K562 (cell line): ENCODE measurements around the gene FHIT. TPM values are rescaled to one million over a fixed set of nuclear protein-coding genes. Genes with fewer than 3 reads are reported as not detected.
A peak's percentile ranks its signal among the peaks of the same experiment; 100 is the strongest.

ENCODE experiments used
- ATAC-seq: fragments of 200-7000 bp; cut with Tn5 transposase; 3 replicates; pipeline ENCODE4 v1.9.1; 2020; ENCODE audit warnings: moderate library complexity
- BruUV-seq: library from RNA; stranded (reverse); fragments of 400-500 nt; replicated peaks from 2 replicates; lab custom pipeline; 2021; lab: Mats Ljungman, UMichigan
- CTCF ChIA-PET: fragments of 300-600 bp; formaldehyde crosslinking; extraction: SDS; loops from one replicate; lab custom pipeline; 2021; ENCODE audit warnings: low intra/inter-chr PET ratio; lab: Yijun Ruan, JAX
- POLR2A ChIA-PET: fragments of 300-600, 350-650 bp; sonication (Branson Sonifier 250); formaldehyde crosslinking; extraction: SDS; loops from one replicate; lab custom pipeline; 2021; ENCODE audit warnings: antibody characterized with exemption, inconsistent platforms; lab: Yijun Ruan, JAX
- DNase-seq, 4 experiments: peaks; one replicate each; pipeline versions ENCODE4 v3.0.0 to v3.0.0-alpha.2; 2011 to 2018; ENCODE audit warnings: low spot score in 3 of 4, mixed read lengths in 3 of 4; ENCODE audit errors: extremely low read depth in 1 of 4
- FAIRE-seq: peaks from 2 replicates; lab custom pipeline; 2011; peaks lifted over from hg19 to GRCh38; lab: Jason Lieb, UNC
- H2AFZ ChIP-seq: 2 replicates; pipeline ENCODE4 v1.6.0; 2011; ENCODE audit warnings: low read depth, low read length, control low read depth, inconsistent platforms
- H3K27ac ChIP-seq: fragments of 200-600 bp; 3 replicates; pipeline ENCODE4 v1.8.0; 2011; ENCODE audit warnings: low read depth, mild to moderate bottlenecking, control low read depth, inconsistent platforms, low read length, moderate library complexity, mixed read lengths; ENCODE audit errors: extremely low read depth
- H3K27me3 ChIP-seq, 2 experiments: fragments of 300-600 bp in 1 of 2; 2 replicates in 1 of 2; 3 replicates in 1 of 2; pipeline versions ENCODE4 v1.6.0 to v1.8.0; 2011; ENCODE audit warnings: inconsistent platforms in 2 of 2, low read length in 2 of 2, mild to moderate bottlenecking in 1 of 2, mixed read lengths in 1 of 2, moderate library complexity in 1 of 2; ENCODE audit not compliant: control insufficient read depth in 2 of 2, insufficient read depth in 2 of 2
- H3K36me3 ChIP-seq: fragments of 300-600 bp; 3 replicates; pipeline ENCODE4 v1.8.0; 2011; ENCODE audit warnings: mild to moderate bottlenecking, low read length, inconsistent platforms; ENCODE audit not compliant: control insufficient read depth, insufficient read depth
- H3K4me1 ChIP-seq, 2 experiments: fragments of 200-600 bp in 1 of 2; replicated peaks in 1 of 2; 2 replicates in 1 of 2; 3 replicates in 1 of 2; pipeline versions ENCODE4 v1.5.1 to v1.8.0; 2011; ENCODE audit warnings: inconsistent platforms in 2 of 2, low read length in 2 of 2, mild to moderate bottlenecking in 1 of 2, mixed read lengths in 1 of 2, moderate library complexity in 1 of 2; ENCODE audit not compliant: control insufficient read depth in 2 of 2, insufficient read depth in 2 of 2
- H3K4me2 ChIP-seq: 2 replicates; pipeline ENCODE4 v1.6.1; 2011; ENCODE audit warnings: low read length, control low read depth, inconsistent platforms, mixed read lengths; ENCODE audit not compliant: insufficient read depth
- H3K4me3 ChIP-seq: fragments of 200-600 bp; sonication (generic), shearing (Covaris generic); 2 replicates; pipeline ENCODE4 v1.5.1; 2016; ENCODE audit warnings: control low read depth, inconsistent platforms
- H3K79me2 ChIP-seq: fragments of 200-600 bp; 3 replicates; pipeline ENCODE4 v1.8.0; 2011; ENCODE audit warnings: low read length, inconsistent platforms; ENCODE audit not compliant: control insufficient read depth, insufficient read depth
- H3K9ac ChIP-seq, 2 experiments: 2 replicates each; pipeline versions ENCODE4 v1.6.0 to v1.6.1; 2011; ENCODE audit warnings: low read depth in 2 of 2, low read length in 2 of 2, control low read depth in 1 of 2, inconsistent platforms in 1 of 2, mild to moderate bottlenecking in 1 of 2, mixed read lengths in 1 of 2; ENCODE audit not compliant: insufficient read depth in 1 of 2
- H3K9me1 ChIP-seq: one replicate; pipeline ENCODE4 v1.6.0; 2011; ENCODE audit warnings: inconsistent platforms, mild to moderate bottlenecking, low read length, moderate library complexity; ENCODE audit not compliant: control insufficient read depth, insufficient read depth
- H3K9me3 ChIP-seq: replicated peaks from 2 replicates; pipeline ENCODE4 v1.5.1; 2011; ENCODE audit warnings: low read depth, low read length, inconsistent platforms; ENCODE audit not compliant: control insufficient read depth, insufficient read depth
- H4K20me1 ChIP-seq: replicated peaks from 2 replicates; pipeline ENCODE4 v1.6.1; 2011; ENCODE audit warnings: low read length, inconsistent platforms, mixed read lengths; ENCODE audit not compliant: control insufficient read depth, insufficient read depth
- ARNT ChIP-seq, 2 experiments: fragments of 450-650 bp; IDR thresholded peaks; 2 replicates each; pipeline ENCODE4 v1.6.1; 2016; ENCODE audit warnings: mild to moderate bottlenecking in 1 of 2
- GATAD2B ChIP-seq: fragments of 450-650 bp; IDR thresholded peaks from 2 replicates; pipeline ENCODE4 v1.6.1; 2017; ENCODE audit warnings: mild to moderate bottlenecking, borderline replicate concordance
- HDGF ChIP-seq: fragments of 450-650 bp; IDR thresholded peaks from 2 replicates; pipeline ENCODE4 v1.6.1; 2016
- HMG20B ChIP-seq: fragments of 250-450 bp; sonication (Bioruptor Pico); IDR thresholded peaks from 2 replicates; pipeline ENCODE4 v1.5.0; 2021; ENCODE audit warnings: mild to moderate bottlenecking
- SPI1 ChIP-seq: IDR thresholded peaks from 2 replicates; pipeline ENCODE4 v1.6.1; 2011; ENCODE audit warnings: low read depth, low read length, control low read depth, borderline replicate concordance
- ZNF212 ChIP-seq: fragments of 450-650 bp; formaldehyde crosslinking; IDR thresholded peaks from 2 replicates; pipeline ENCODE4 v1.4.0; 2020; ENCODE audit warnings: mild to moderate bottlenecking
- WGBS: fragments of 100-300 bp; shearing (Covaris generic); methylation state at CpG from one replicate; pipeline ENCODE4 v1.1.6; 2016; ENCODE audit warnings: low coverage, mixed read lengths; ENCODE audit not compliant: insufficient coverage; ENCODE audit errors: missing lambda C conversion rate; 5-methylcytosine and 5-hydroxymethylcytosine counted together
- in situ Hi-C: fragments of 300-500 bp; cut with MboI; formaldehyde crosslinking; loops from 4 replicates; pipeline ENCODE4 v1.15.0; 2018; ENCODE audit warnings: inconsistent platforms, mixed read lengths
- intact Hi-C: fragments of 100-400 bp; cut with micrococcal nuclease; formaldehyde crosslinking; loops from 2 replicates; pipeline ENCODE4 v1.14.2; 2022
- polyA plus RNA-seq, 8 experiments: library from polyadenylated mRNA; depleted of rRNA in 4 of 8; stranded (reverse) in 5 of 8; unstranded in 3 of 8; fragments of >200 nt; fragmentation: Nextera tagmentation in 2 of 8; fragmentation: Illumina TruSeq in 1 of 8; extraction: Ambion mirVana in 2 of 8; extraction: Trizol in 1 of 8; gene quantifications; 2 replicates each; pipeline versions ENCODE4 v1.2.1 to v1.2.3, GENCODE V29; 2011 to 2014; ENCODE audit warnings: inconsistent platforms in 1 of 8, missing spikeins in 1 of 8
- total RNA-seq, 7 experiments: library from RNA; depleted of rRNA in 6 of 7; stranded (reverse); fragments of >200 nt in 6 of 7; fragmentation: Illumina TruSeq in 2 of 7; extraction: Trizol in 2 of 7; gene quantifications; 2 replicates each; pipeline versions ENCODE4 v1.2.1 to v1.2.3, GENCODE V29; 2011 to 2021; ENCODE audit warnings: low replicate concordance in 1 of 7
- TF ChIP-seq, protein P1 (sequence below): fragments of 250-450 bp; sonication (Bioruptor Pico); IDR thresholded peaks from 2 replicates; pipeline ENCODE4 v1.8.0; 2022; ENCODE audit warnings: inconsistent platforms

The FHIT gene
- total and polyA plus RNA-seq, 9 of the 15 experiments (the other 6 are each of a cell fraction or from before 2014, with no cell fraction given), result 1.7 to 9.1 (median 4.3) TPM

DNA sequence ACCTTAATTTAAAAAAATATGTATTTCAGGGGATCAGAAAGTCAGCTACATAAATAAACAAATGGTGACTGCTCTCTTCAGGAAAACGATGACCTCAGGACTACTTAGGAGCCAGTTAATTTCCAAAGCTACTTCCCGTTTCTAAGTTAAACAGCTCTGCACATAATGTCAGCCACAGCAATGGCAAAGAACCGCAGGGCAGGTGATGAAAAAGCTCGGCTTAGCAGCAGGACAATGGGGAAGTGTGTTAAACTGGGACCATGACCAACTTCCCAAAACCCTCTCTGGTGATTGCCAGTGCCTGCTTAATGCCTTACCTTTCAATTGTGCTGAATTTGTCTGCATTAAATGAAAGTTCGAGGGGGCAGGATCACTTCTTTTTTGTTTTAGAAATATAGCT is 258.9 kb downstream of the FHIT start:
- H3K36me3 ChIP-seq, result no peaks in the 10 kb centered on the region
- H3K27ac ChIP-seq, result no peak overlapping the region
- no peaks in the 10 kb centered on the region for H3K27me3 ChIP-seq
- H3K9me1 ChIP-seq, result no peaks in the 10 kb centered on the region
- H3K9me3 ChIP-seq, result no peaks in the 10 kb centered on the region
- BruUV-seq, result no TSS peak
- no peak for ATAC-seq
- ChIA-PET POLR2A (interaction anchor here (0.6 kb wide), 1 partner anchor 19 kb away, joined by 3 read pairs; no protein-coding TSS in a partner anchor), CTCF (no interaction called here)
- intact Hi-C loops, result no loop called here
- no peak overlapping the region for H3K9ac ChIP-seq
- in situ Hi-C loops, result no loop called here
- whole genome bisulfite sequencing, result 11% methylated on average over 5 of the region's 5 CpGs
- no peaks in the 10 kb centered on the region for H4K20me1 ChIP-seq
- no peak overlapping the region for H3K4me3 ChIP-seq
- H2AFZ ChIP-seq, result no peak overlapping the region
- H3K4me2 ChIP-seq, result no peak overlapping the region
- DNase-seq, result no peak
- no peak for FAIRE-seq
- H3K79me2 ChIP-seq, result no peaks in the 10 kb centered on the region
- H3K4me1 ChIP-seq, result no peaks in the 10 kb centered on the region; a peak in 1 of 5 replicates
- TF ChIP-seq SPI1 (0 out of 2 replicates have a peak, but pooled peaks have one; percentile 15), ARNT (IDR thresholded peaks at IDR 0.05) (no peak)

DNA sequence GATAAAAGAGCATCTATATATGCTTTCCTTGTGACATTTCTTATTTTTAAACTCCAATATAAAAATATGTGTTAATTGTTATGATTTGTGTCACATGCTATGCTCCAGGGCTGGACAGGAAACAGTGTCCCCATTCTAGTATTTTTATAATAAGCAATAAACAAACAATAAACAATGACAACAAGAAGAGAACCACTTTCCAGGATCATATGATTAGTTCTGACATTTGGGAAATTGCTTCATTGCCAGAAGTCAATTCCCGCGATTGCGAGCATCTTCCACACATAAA is 260.9 kb downstream of the FHIT start:
- H3K9me1 ChIP-seq, result no peaks in the 10 kb centered on the region
- no peak overlapping the region for H2AFZ ChIP-seq
- H3K4me2 ChIP-seq, result no peak overlapping the region
- no peak for ATAC-seq
- H3K27ac ChIP-seq, result no peak overlapping the region
- H4K20me1 ChIP-seq, result no peaks in the 10 kb centered on the region
- ChIA-PET CTCF (no interaction called here), POLR2A (no interaction called here)
- no peak overlapping the region for H3K4me3 ChIP-seq
- 32% methylated on average over 3 of the region's 3 CpGs for WGBS
- no peak for FAIRE-seq
- no peaks in the 10 kb centered on the region for H3K36me3 ChIP-seq
- BruUV-seq, result no TSS peak
- H3K4me1 ChIP-seq, result no peaks in the 10 kb centered on the region; a peak in 1 of 5 replicates
- intact Hi-C loops, result no loop called here
- no peaks in the 10 kb centered on the region for H3K27me3 ChIP-seq
- DNase-seq, result no peak
- no peaks in the 10 kb centered on the region for H3K9me3 ChIP-seq
- in situ Hi-C loops, result no loop called here
- no peak overlapping the region for H3K9ac ChIP-seq
- no peaks in the 10 kb centered on the region for H3K79me2 ChIP-seq
- TF ChIP-seq ZNF212 (CRISPR knock-in tag), result no peak
- no peak for TF ChIP-seq GATAD2B
- TF ChIP-seq HMG20B (CRISPR knock-in tag), result no peak
- TF ChIP-seq HDGF, result no peak
- TF ChIP-seq, protein P1, sequence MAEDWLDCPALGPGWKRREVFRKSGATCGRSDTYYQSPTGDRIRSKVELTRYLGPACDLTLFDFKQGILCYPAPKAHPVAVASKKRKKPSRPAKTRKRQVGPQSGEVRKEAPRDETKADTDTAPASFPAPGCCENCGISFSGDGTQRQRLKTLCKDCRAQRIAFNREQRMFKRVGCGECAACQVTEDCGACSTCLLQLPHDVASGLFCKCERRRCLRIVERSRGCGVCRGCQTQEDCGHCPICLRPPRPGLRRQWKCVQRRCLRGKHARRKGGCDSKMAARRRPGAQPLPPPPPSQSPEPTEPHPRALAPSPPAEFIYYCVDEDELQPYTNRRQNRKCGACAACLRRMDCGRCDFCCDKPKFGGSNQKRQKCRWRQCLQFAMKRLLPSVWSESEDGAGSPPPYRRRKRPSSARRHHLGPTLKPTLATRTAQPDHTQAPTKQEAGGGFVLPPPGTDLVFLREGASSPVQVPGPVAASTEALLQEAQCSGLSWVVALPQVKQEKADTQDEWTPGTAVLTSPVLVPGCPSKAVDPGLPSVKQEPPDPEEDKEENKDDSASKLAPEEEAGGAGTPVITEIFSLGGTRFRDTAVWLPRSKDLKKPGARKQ (CRISPR knock-in tag), result no peak
